GM19240 (cell line): ENCODE data around the gene OR4K1.
"Not testable (repeated sequence)": the region's sequence is repeated elsewhere in the genome, so short reads cannot be mapped to it uniquely, and the experiment has no call there.

ENCODE experiments used
- DNase-seq: peaks from one replicate; pipeline ENCODE4 v3.0.0; 2011; ENCODE audit warnings: low spot score; ENCODE audit not compliant: insufficient read length

Gene OR4K1

GRCh38 chr14:19930617-19931016 is at the start of gene OR4K1:
OR4K1 (plus strand) TSS chr14:19930917; CDS start chr14:19935667, 4,750 bp downstream.
- no peak for DNase-seq

- DNase-seq: no peak
Observed at GRCh38 chr14:19895282-19895681, 35.4 kb upstream of the OR4K1 start.

- DNase-seq: no peak
Observed at GRCh38 chr14:19900999-19901398, 29.7 kb upstream of the OR4K1 start.

GRCh38 chr14:19902409-19902808 is 28.3 kb upstream of the OR4K1 start:
- DNase-seq: no peak

- no peak for DNase-seq
Observed at GRCh38 chr14:19906665-19907064, 24.1 kb upstream of the OR4K1 start.

GRCh38 chr14:19911114-19911513 is 19.6 kb upstream of the OR4K1 start:
- no peak for DNase-seq

- no peak for DNase-seq
Observed at GRCh38 chr14:19917243-19917642, 13.5 kb upstream of the OR4K1 start.

GRCh38 chr14:19917955-19918518 is 12.7 kb upstream of the OR4K1 start:
- DNase-seq: no peak

- DNase-seq: no peak
Observed at GRCh38 chr14:19918553-19919264, 12.0 kb upstream of the OR4K1 start.

- DNase-seq: no peak
Observed at GRCh38 chr14:19920021-19920657, 10.6 kb upstream of the OR4K1 start, which contains the start of gene OR4K5. OR4K5 (plus strand) TSS chr14:19920607; CDS start chr14:19920607, 0 bp downstream.

GRCh38 chr14:19941668-19942067 is 11.0 kb downstream of the OR4K1 start:
- DNase-seq: no peak

GRCh38 chr14:19947413-19948090 is 16.8 kb downstream of the OR4K1 start:
- DNase-seq: no peak

GRCh38 chr14:19949218-19949617 is 18.5 kb downstream of the OR4K1 start:
- DNase-seq: no peak

GRCh38 chr14:19969735-19970134 is 39.0 kb downstream of the OR4K1 start:
- DNase-seq: not testable (repeated sequence)

- no peak for DNase-seq
Observed at GRCh38 chr14:19974844-19975243, 44.1 kb downstream of the OR4K1 start.

- DNase-seq: no peak
Observed at GRCh38 chr14:19975291-19975690, 44.6 kb downstream of the OR4K1 start, which contains the start of gene OR4K15. OR4K15 (plus strand) TSS chr14:19975591; CDS start chr14:19975591, 0 bp downstream.
